ENCODE data around the gene GPR180.

Gene GPR180

GRCh38 chr13:94609196-94609595, 7.5 kb downstream of the GPR180 start:
- TF ChIP-seq SPI1 (IDR thresholded peaks at IDR 0.05; ENCODE audit: borderline replicate concordance, low read depth) (no peak), POLR2AphosphoS5 (IDR thresholded peaks at IDR 0.05; ENCODE audit: low read depth) (no peak), REST (IDR thresholded peaks at IDR 0.05; ENCODE audit: insufficient replicate concordance, low read depth) (no peak)
- no peak overlapping the region for H3K27ac ChIP-seq (replicated peaks)
- DNase-seq (ENCODE audit: low read depth in 1 of 2, low spot score in 1 of 2) = no peak
- no peak overlapping the region for H3K4me3 ChIP-seq (replicated peaks; ENCODE audit: insufficient read depth, low read length)
- no peaks in the 10 kb centered on the region for H3K27me3 ChIP-seq (ENCODE audit: insufficient read depth, poor library complexity, severe bottlenecking)

- DNase-seq (ENCODE audit: low read depth in 1 of 2, low spot score in 1 of 2) = no peak
- TF ChIP-seq GABPA (IDR thresholded peaks at IDR 0.05; ENCODE audit: low read depth) (no peak), POLR2AphosphoS5 (IDR thresholded peaks at IDR 0.05; ENCODE audit: low read depth) (no peak), REST (IDR thresholded peaks at IDR 0.05; ENCODE audit: insufficient replicate concordance, low read depth) (no peak), SPI1 (IDR thresholded peaks at IDR 0.05; ENCODE audit: borderline replicate concordance, low read depth) (no peak), CTCF (IDR thresholded peaks at IDR 0.05; ENCODE audit: insufficient read depth, low read length) (no peak)
- no peak overlapping the region for H3K27ac ChIP-seq (replicated peaks)
Observed at GRCh38 chr13:94610475-94610874, 8.8 kb downstream of the GPR180 start.

GRCh38 chr13:94612050-94612449, 10.4 kb downstream of the GPR180 start:
- TF ChIP-seq CTCF (IDR thresholded peaks at IDR 0.05; ENCODE audit: insufficient read depth, low read length) = no peak
- TF ChIP-seq REST (IDR thresholded peaks at IDR 0.05; ENCODE audit: insufficient replicate concordance, low read depth) = no peak
- no peak for TF ChIP-seq POLR2AphosphoS5 (IDR thresholded peaks at IDR 0.05; ENCODE audit: low read depth)
- TF ChIP-seq SPI1 (IDR thresholded peaks at IDR 0.05; ENCODE audit: borderline replicate concordance, low read depth) = no peak
- TF ChIP-seq GABPA (IDR thresholded peaks at IDR 0.05; ENCODE audit: low read depth) = no peak
- no peaks in the 10 kb centered on the region for H3K27me3 ChIP-seq (ENCODE audit: insufficient read depth, poor library complexity, severe bottlenecking)

More at GRCh38 chr13:94610475-94610874, 8.8 kb downstream of the GPR180 start:
- Histone ChIP-seq H3K27me3 (ENCODE audit: insufficient read depth, poor library complexity, severe bottlenecking) (no peaks in the 10 kb centered on the region), H3K4me3 (replicated peaks; ENCODE audit: insufficient read depth, low read length) (no peak overlapping the region)

More at GRCh38 chr13:94612050-94612449, 10.4 kb downstream of the GPR180 start:
- Histone ChIP-seq H3K4me3 (replicated peaks; ENCODE audit: insufficient read depth, low read length) (no peak overlapping the region), H3K27ac (replicated peaks) (no peak overlapping the region)
- no peak for DNase-seq (ENCODE audit: low read depth in 1 of 2, low spot score in 1 of 2)

Measured in HL-60 (cell line).